Measurements from ENCODE around the gene B3GAT3. TPM values are rescaled to one million over a fixed set of nuclear protein-coding genes. Genes with fewer than 3 reads are reported as not detected.

Gene B3GAT3
- polyA plus RNA-seq, 3 donors = 18.5 to 44.9 (median 19.0) TPM

DNA sequence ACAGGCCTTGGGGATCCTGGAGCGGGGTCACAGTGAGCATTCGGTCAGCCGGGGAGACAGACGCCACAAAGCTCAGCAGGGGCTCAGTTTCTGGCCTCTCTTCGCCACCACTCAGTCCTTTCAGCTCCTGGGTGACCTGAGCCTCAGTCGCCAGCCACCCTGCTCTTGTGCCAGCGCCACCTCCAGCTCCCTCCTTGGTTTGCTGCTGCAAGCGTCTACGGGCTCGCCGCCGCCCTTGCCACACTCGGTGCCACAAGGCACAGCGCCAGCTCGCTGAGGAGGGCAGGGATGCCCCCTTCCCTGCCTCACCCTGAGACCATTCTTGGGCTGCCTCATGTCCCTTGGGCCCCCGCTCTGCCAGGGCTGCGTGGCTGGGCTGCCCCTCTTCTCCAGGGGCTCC lies 46.6 kb downstream of the B3GAT3 start:
- Histone ChIP-seq H3K27ac (ENCODE audit: low read depth in 1 of 2, low read length in 2 of 2) (peak overlapping the region in 1 of 2 donors; percentile 85), H3K36me3 (replicated peaks in 1 of 2; ENCODE audit: control insufficient read depth in 1 of 2, insufficient read depth in 2 of 2, low read length in 2 of 2) (peaks cover 49 to 64% of the 10 kb centered on the region in 2 donors), H3K79me2 (ENCODE audit: insufficient read depth, low read length) (peaks cover 56% of the 10 kb centered on the region), H3K4me2 (replicated peaks; ENCODE audit: extremely low read depth, low read length, poor library complexity, severe bottlenecking) (peak overlapping the region; percentile 89), H3K27me3 (ENCODE audit: control insufficient read depth in 2 of 2, insufficient read depth in 2 of 2, low read length in 2 of 2) (no peaks in the 10 kb centered on the region), H3K9ac (ENCODE audit: insufficient read depth, low read length, poor library complexity, severe bottlenecking) (peak overlapping the region; percentile 85), H3K9me3 (replicated peaks in 1 of 2; ENCODE audit: control insufficient read depth in 1 of 2, insufficient read depth in 1 of 2, low read length in 2 of 2) (no peaks in the 10 kb centered on the region), H3K4me1 (ENCODE audit: control insufficient read depth in 1 of 2, insufficient read depth in 2 of 2, low read length in 2 of 2) (peaks cover 22 to 29% of the 10 kb centered on the region in 2 donors), H4K20me1 (ENCODE audit: insufficient read depth, low read length) (peaks cover 28% of the 10 kb centered on the region), H2AFZ (ENCODE audit: insufficient read depth, low read depth, low read length, poor library complexity, severe bottlenecking) (peak overlapping the region; percentile 97), H3K4me3 (replicated peaks in 1 of 3; ENCODE audit: low read depth in 2 of 3, low read length in 3 of 3) (peak overlapping the region in 1 of 3 experiments; percentile 100)
- Mint-ChIP-seq H3K4me1 (peaks cover 43% of the 10 kb centered on the region), H3K9me3 (peaks cover 0 to 2% (median 0%) of the 10 kb centered on the region in 7 donors), H3K36me3 (peaks cover 46 to 63% of the 10 kb centered on the region in 2 donors), H3K4me3 (peak overlapping the region; percentile 95 to 99), H3K27me3 (ENCODE audit: low read depth in 3 of 3) (peaks cover 0 to 2% (median 0%) of the 10 kb centered on the region in 3 donors), H3K27ac (peak overlapping the region in 3 of 7 donors; percentile 93 to 96 (median 94))
- WGBS (ENCODE audit: insufficient coverage) = 75% methylated on average over 17 of the region's 17 CpGs
- TF ChIP-seq, protein P1, sequence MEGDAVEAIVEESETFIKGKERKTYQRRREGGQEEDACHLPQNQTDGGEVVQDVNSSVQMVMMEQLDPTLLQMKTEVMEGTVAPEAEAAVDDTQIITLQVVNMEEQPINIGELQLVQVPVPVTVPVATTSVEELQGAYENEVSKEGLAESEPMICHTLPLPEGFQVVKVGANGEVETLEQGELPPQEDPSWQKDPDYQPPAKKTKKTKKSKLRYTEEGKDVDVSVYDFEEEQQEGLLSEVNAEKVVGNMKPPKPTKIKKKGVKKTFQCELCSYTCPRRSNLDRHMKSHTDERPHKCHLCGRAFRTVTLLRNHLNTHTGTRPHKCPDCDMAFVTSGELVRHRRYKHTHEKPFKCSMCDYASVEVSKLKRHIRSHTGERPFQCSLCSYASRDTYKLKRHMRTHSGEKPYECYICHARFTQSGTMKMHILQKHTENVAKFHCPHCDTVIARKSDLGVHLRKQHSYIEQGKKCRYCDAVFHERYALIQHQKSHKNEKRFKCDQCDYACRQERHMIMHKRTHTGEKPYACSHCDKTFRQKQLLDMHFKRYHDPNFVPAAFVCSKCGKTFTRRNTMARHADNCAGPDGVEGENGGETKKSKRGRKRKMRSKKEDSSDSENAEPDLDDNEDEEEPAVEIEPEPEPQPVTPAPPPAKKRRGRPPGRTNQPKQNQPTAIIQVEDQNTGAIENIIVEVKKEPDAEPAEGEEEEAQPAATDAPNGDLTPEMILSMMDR (IDR thresholded peaks at IDR 0.05) = no peak
- intact Hi-C loops (cut with micrococcal nuclease) = loop anchor here (2.0 kb wide), 1 partner anchor 16 kb away; the partner anchor contains the start of gene TUT1 (in 2 of the 2)
- no peak for DNase-seq

DNA sequence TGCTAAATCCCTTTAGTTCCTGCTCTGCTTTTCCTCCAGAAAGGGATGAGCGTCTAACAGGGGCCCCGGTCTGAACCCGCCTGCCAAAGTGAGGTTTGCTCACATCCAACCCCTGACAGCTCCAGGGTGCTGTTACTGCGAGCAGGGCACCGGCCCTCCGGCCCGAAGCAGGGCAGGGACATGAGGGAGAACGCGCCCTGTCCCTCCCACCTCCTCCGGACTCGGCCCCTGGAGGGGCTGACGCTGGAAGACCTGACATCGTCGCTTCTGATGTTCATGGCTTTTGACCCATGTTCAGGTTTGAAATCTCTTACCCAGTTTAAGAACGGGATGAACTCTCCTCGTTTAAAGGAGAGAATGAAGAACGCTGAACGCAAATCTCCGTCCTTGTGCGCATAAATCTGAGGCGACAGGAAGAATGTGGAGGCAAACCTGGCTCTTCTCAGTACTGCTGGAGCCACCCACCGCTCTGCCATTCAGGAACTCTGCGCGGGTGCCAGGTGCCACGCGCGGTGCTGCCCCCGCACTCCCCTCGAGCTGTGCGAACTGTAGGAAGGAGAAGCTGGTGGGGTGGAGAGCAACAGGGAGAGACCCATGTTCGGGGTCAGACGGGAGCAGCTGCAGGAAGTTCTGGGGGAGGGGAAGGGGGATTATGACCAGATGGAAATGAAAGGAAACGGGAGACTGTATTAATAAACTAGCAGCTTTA lies 47.3 kb downstream of the B3GAT3 start:
- TF ChIP-seq, protein P1 (IDR thresholded peaks at IDR 0.05) = no peak
- DNase-seq = peak in 1 of 3 donors; percentile 14
- peak overlapping the region; percentile 95 to 99 for H3K4me3 Mint-ChIP-seq
- Histone ChIP-seq H3K9me3 (replicated peaks in 1 of 2; ENCODE audit: control insufficient read depth in 1 of 2, insufficient read depth in 1 of 2, low read length in 2 of 2) (no peaks in the 10 kb centered on the region), H4K20me1 (ENCODE audit: insufficient read depth, low read length) (peaks cover 34% of the 10 kb centered on the region), H3K27me3 (ENCODE audit: control insufficient read depth in 2 of 2, insufficient read depth in 2 of 2, low read length in 2 of 2) (no peaks in the 10 kb centered on the region), H3K27ac (ENCODE audit: low read depth in 1 of 2, low read length in 2 of 2) (peak overlapping the region; percentile 62 to 85), H3K4me2 (replicated peaks; ENCODE audit: extremely low read depth, low read length, poor library complexity, severe bottlenecking) (peak overlapping the region; percentile 89), H2AFZ (ENCODE audit: insufficient read depth, low read depth, low read length, poor library complexity, severe bottlenecking) (peak overlapping the region; percentile 97), H3K4me3 (replicated peaks in 1 of 3; ENCODE audit: low read depth in 2 of 3, low read length in 3 of 3) (peak overlapping the region; percentile 68 to 100 (median 91)), H3K4me1 (ENCODE audit: control insufficient read depth in 1 of 2, insufficient read depth in 2 of 2, low read length in 2 of 2) (peaks cover 22 to 29% of the 10 kb centered on the region in 2 donors), H3K79me2 (ENCODE audit: insufficient read depth, low read length) (peaks cover 62% of the 10 kb centered on the region), H3K36me3 (replicated peaks in 1 of 2; ENCODE audit: control insufficient read depth in 1 of 2, insufficient read depth in 2 of 2, low read length in 2 of 2) (peaks cover 55 to 68% of the 10 kb centered on the region in 2 donors), H3K9ac (ENCODE audit: insufficient read depth, low read length, poor library complexity, severe bottlenecking) (peak overlapping the region; percentile 85)
- intact Hi-C loops (cut with micrococcal nuclease) = loop anchor here (2.0 kb wide), 1 partner anchor 16 kb away; the partner anchor contains the start of gene TUT1 (in 2 of the 2)
- WGBS (ENCODE audit: insufficient coverage) = under 1% methylated on average over 30 of the region's 33 CpGs
- peaks cover 44% of the 10 kb centered on the region for H3K4me1 Mint-ChIP-seq
- peak overlapping the region; percentile 90 to 96 (median 94) for H3K27ac Mint-ChIP-seq
- H3K36me3 Mint-ChIP-seq = peaks cover 52 to 67% of the 10 kb centered on the region in 2 donors
- peaks cover 0 to 2% (median 0%) of the 10 kb centered on the region in 3 donors for H3K27me3 Mint-ChIP-seq (ENCODE audit: low read depth in 3 of 3)
- H3K9me3 Mint-ChIP-seq = peaks cover 0 to 2% (median 0%) of the 10 kb centered on the region in 7 donors

Data from CD14-positive monocyte (primary cell).